Fibroblast of lung (primary cell): Measurements from ENCODE around the gene RNF223.

ENCODE experiments used
- EZH2 ChIP-seq: IDR thresholded peaks from 2 replicates; pipeline ENCODE4 v1.5.1; 2012; ENCODE audit warnings: low read length, control low read depth, mild to moderate bottlenecking; ENCODE audit errors: missing control alignments
- TF ChIP-seq, protein P1 (sequence below), 2 donors: IDR thresholded peaks in 1 of 2; conservative IDR thresholded peaks in 1 of 2; 1 replicate in 1 of 2; 2 replicates in 1 of 2; pipeline ENCODE4 v1.5.1; 2011 to 2012; ENCODE audit warnings: low read length in 2 of 2, control low read depth in 1 of 2, inconsistent platforms in 1 of 2, low read depth in 1 of 2, mild to moderate bottlenecking in 1 of 2

DNA sequence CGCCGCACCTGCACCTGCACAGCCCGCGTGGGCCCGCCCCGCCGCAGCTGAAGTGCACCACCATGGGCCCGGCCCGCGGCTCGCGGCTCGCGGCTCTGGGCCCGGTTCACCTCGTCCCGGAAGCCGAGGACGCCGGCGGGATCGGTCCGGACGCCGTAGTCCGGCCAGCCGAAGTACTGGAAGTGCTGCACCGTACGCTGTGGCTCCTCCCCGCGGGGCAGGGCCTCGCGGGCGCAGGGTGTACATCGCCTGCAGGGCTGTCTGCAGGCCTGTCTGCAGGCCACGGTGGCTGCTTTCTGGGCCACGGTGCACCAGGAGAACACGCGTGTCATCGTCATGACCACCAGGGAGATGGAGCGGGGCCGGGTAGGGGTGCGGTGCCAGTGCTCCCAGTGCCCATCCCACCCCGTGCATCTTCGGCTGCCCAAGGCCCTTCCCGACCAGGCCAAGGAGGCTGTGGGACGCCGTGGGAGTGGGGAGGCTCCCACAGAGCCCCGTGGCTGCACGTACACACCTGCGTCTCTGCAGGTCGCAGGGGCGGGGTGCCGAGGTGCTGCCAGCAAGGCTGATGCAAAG lies 6.7 kb downstream of the RNF223 start:
- TF ChIP-seq, protein P1, sequence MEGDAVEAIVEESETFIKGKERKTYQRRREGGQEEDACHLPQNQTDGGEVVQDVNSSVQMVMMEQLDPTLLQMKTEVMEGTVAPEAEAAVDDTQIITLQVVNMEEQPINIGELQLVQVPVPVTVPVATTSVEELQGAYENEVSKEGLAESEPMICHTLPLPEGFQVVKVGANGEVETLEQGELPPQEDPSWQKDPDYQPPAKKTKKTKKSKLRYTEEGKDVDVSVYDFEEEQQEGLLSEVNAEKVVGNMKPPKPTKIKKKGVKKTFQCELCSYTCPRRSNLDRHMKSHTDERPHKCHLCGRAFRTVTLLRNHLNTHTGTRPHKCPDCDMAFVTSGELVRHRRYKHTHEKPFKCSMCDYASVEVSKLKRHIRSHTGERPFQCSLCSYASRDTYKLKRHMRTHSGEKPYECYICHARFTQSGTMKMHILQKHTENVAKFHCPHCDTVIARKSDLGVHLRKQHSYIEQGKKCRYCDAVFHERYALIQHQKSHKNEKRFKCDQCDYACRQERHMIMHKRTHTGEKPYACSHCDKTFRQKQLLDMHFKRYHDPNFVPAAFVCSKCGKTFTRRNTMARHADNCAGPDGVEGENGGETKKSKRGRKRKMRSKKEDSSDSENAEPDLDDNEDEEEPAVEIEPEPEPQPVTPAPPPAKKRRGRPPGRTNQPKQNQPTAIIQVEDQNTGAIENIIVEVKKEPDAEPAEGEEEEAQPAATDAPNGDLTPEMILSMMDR (conservative IDR thresholded peaks at IDR 0.05 in 1 of 2, IDR thresholded peaks at IDR 0.05 in 1 of 2; ENCODE audit: low read depth in 1 of 2, low read length in 2 of 2) = no peak
- TF ChIP-seq EZH2 = no peak
